HEK293T (cell line): Measurements from ENCODE around the gene SLC39A3.
A peak's percentile ranks its signal among the peaks of the same experiment; 100 is the strongest.

Experiments used
- CTCF ChIA-PET: fragments of 350-600 bp; formaldehyde crosslinking; extraction: SDS; loops from one replicate; lab custom pipeline; 2021; ENCODE audit warnings: antibody characterized with exemption, inconsistent platforms; lab: Yijun Ruan, JAX
- POLR2A ChIA-PET: fragments of 350-600 bp; formaldehyde crosslinking; extraction: SDS; loops from one replicate; lab custom pipeline; 2020; ENCODE audit warnings: antibody characterized with exemption, inconsistent platforms; lab: Yijun Ruan, JAX
- DNase-seq: peaks from one replicate; pipeline ENCODE4 v3.0.0; 2012; ENCODE audit warnings: mixed read lengths; ENCODE audit errors: extremely low spot score
- ARNT ChIP-seq: fragments of 450-650 bp; IDR thresholded peaks from 2 replicates; pipeline ENCODE4 v1.6.1; 2017; ENCODE audit warnings: mild to moderate bottlenecking
- BHLHE40 ChIP-seq: fragments of 450-650 bp; IDR thresholded peaks from 2 replicates; pipeline ENCODE4 v1.6.1; 2016; ENCODE audit warnings: mild to moderate bottlenecking, moderate library complexity, borderline replicate concordance
- CTBP1 ChIP-seq: fragments of 450-650 bp; IDR thresholded peaks from 2 replicates; pipeline ENCODE4 v1.6.1; 2016; ENCODE audit warnings: borderline replicate concordance
- ELF4 ChIP-seq: fragments of 450-650 bp; IDR thresholded peaks from 2 replicates; pipeline ENCODE4 v1.6.1; 2017; ENCODE audit warnings: antibody characterized with exemption
- FOXA1 ChIP-seq: fragments of 450-650 bp; IDR thresholded peaks from 2 replicates; pipeline ENCODE4 v1.6.1; 2016; ENCODE audit warnings: mild to moderate bottlenecking
- FOXK2 ChIP-seq: fragments of 450-650 bp; IDR thresholded peaks from 2 replicates; pipeline ENCODE4 v1.6.1; 2016; ENCODE audit warnings: mild to moderate bottlenecking
- FOXM1 ChIP-seq: fragments of 450-650 bp; IDR thresholded peaks from 2 replicates; pipeline ENCODE4 v1.6.1; 2017; ENCODE audit warnings: mild to moderate bottlenecking, borderline replicate concordance
- HDGF ChIP-seq: fragments of 450-650 bp; IDR thresholded peaks from 2 replicates; pipeline ENCODE4 v1.6.1; 2017; ENCODE audit warnings: antibody characterized with exemption, borderline replicate concordance
- L3MBTL2 ChIP-seq: fragments of 450-650 bp; conservative IDR thresholded peaks from 2 replicates; pipeline ENCODE4 v1.6.1; 2016; ENCODE audit warnings: mild to moderate bottlenecking
- LEF1 ChIP-seq: fragments of 450-650 bp; IDR thresholded peaks from 2 replicates; pipeline ENCODE4 v1.6.1; 2017; ENCODE audit warnings: mild to moderate bottlenecking, borderline replicate concordance
- NFRKB ChIP-seq: fragments of 450-650 bp; IDR thresholded peaks from 2 replicates; pipeline ENCODE4 v1.6.1; 2016; ENCODE audit warnings: mild to moderate bottlenecking, moderate library complexity
- SP1 ChIP-seq: fragments of 450-650 bp; IDR thresholded peaks from 2 replicates; pipeline ENCODE4 v1.6.1; 2017
- SUZ12 ChIP-seq: fragments of 450-650 bp; IDR thresholded peaks from 2 replicates; pipeline ENCODE4 v1.6.1; 2016; ENCODE audit warnings: mild to moderate bottlenecking
- TARDBP ChIP-seq: fragments of 450-650 bp; IDR thresholded peaks from 2 replicates; pipeline ENCODE4 v1.6.1; 2016
- ZNF384 ChIP-seq: fragments of 450-650 bp; IDR thresholded peaks from 2 replicates; pipeline ENCODE4 v1.6.1; 2016
- TF ChIP-seq, protein P1 (sequence below): fragments of 450-650 bp; IDR thresholded peaks from 2 replicates; pipeline ENCODE4 v1.6.1; 2016

Gene SLC39A3

GRCh38 chr19:2706251-2706650 is 33.6 kb downstream of the SLC39A3 start:
- TF ChIP-seq HDGF (no peak), ARNT (no peak), FOXK2 (no peak), BHLHE40 (no peak), SUZ12 (no peak), CTBP1 (no peak), L3MBTL2 (no peak), ZNF384 (no peak), ELF4 (no peak), TARDBP (no peak), NFRKB (no peak), FOXM1 (no peak), SP1 (no peak), FOXA1 (no peak), LEF1 (no peak)
- TF ChIP-seq, protein P1, sequence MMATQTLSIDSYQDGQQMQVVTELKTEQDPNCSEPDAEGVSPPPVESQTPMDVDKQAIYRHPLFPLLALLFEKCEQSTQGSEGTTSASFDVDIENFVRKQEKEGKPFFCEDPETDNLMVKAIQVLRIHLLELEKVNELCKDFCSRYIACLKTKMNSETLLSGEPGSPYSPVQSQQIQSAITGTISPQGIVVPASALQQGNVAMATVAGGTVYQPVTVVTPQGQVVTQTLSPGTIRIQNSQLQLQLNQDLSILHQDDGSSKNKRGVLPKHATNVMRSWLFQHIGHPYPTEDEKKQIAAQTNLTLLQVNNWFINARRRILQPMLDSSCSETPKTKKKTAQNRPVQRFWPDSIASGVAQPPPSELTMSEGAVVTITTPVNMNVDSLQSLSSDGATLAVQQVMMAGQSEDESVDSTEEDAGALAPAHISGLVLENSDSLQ, result no peak
- no peak for DNase-seq
- ChIA-PET POLR2A (no interaction called here), CTCF (no interaction called here)

DNA sequence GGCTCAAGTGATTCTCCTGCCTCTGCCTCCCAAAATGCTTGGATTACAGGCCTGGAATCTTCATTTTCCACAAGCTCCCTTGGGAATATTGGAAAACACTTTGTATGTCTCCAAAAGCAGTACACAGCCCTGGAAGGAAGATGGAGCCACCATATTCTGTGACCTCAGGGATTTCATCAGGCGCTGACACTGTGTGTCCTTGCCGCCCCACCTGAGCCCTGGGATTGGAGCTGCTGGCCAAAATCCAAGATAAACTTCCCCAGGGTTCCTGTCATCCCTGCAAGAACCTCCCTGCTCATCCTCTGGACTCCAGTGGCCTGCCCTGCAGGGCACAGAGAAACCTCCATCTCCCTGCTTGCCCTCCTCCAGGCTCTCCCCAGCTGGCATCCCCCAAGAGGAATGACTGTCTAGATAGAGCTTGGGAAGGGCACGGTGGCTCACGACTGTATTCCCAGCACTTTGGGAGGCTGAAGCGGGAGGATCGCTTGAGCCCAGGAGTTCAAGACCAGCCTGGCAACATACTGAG is 36.1 kb downstream of the SLC39A3 start:
- CTCF ChIA-PET, result no interaction called here
- DNase-seq, result no peak
- POLR2A ChIA-PET, result interaction anchor here (1.0 kb wide), 1 partner anchor 32 kb away, joined by 3 read pairs; no protein-coding TSS in a partner anchor
- no peak for TF ChIP-seq LEF1
- TF ChIP-seq FOXA1, result no peak
- TF ChIP-seq TARDBP, result no peak
- no peak for TF ChIP-seq FOXK2
- no peak for TF ChIP-seq BHLHE40
- no peak for TF ChIP-seq ARNT
- TF ChIP-seq L3MBTL2, result no peak
- TF ChIP-seq FOXM1, result no peak
- no peak for TF ChIP-seq CTBP1
- no peak for TF ChIP-seq ELF4
- no peak for TF ChIP-seq ZNF384
- no peak for TF ChIP-seq SP1
- no peak for TF ChIP-seq NFRKB
- TF ChIP-seq SUZ12, result no peak
- TF ChIP-seq, protein P1, result no peak

DNA sequence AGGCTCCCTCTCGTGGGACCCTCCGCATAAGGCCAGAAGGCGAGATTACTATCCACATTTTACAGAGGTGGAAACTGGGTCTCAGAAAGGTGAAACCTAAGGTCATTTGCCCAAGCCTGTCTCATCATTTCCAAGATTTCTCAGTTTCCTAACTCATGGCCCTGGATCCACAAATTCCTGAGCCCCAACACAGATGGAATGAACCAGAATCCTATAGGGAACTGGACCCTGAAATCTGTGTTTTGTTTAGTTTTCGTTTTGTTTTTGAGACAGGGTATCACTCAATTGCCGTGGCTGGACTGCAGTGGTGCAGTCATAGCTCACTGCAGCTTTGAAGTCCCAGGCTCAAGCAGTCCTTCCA is 36.8 kb downstream of the SLC39A3 start:
- ChIA-PET POLR2A (interaction anchor here (1.0 to 1.2 kb wide), 2 partner anchors 14 to 32 kb away, joined by 3 to 4 read pairs; no protein-coding TSS in a partner anchor), CTCF (no interaction called here)
- DNase-seq, result no peak
- TF ChIP-seq NFRKB (no peak), SUZ12 (no peak), ARNT (no peak), LEF1 (no peak), ELF4 (no peak), CTBP1 (no peak), ZNF384 (no peak), FOXK2 (no peak), SP1 (no peak), L3MBTL2 (no peak), FOXM1 (no peak), BHLHE40 (no peak), TARDBP (no peak), FOXA1 (no peak)
- TF ChIP-seq, protein P1, result no peak

DNA sequence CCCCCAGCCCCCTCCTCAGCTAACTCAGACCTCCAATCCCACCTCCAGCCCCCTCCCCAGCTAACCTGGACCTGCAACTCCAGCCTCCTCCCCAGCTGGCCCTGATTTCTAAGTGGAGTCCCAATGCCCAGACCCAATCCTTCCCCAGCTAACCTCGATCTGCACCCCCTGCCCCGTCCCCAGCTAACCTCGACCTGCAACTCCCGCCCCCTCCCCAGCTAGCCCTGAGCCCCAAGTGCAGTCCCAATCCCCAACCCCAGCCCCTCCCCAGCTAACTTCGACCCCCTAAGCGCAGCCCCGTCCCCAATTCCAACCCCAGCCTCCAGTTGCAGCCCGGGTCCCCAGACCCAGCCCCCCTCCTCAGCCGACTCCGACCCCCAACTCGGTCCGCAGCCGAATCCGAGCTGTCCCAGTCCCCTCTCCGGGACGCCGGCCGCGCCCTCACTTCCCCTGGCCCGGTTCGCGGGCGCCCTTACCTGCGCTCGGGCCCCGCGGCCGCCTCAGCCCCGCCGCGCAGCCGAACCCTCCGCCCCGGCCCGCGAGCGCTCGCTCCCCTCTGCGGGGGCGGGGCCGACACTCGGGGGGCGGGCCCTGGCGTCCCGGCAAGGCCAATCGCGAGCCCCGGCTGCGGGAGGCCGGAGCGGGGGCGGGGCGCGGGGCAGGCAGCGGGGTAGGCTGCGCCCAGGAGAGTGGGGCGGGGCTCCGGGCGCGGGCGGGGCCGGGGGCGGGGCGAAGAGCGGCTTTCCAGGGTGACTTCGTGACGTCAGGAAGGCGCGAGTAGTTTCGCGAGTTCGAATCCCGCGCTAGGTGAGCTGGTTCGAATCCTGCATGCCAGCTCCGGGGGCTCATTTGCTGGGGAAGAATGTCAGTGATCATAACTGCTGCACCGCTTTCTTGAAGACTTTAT is 37.4 kb downstream of the SLC39A3 start, which contains the start of gene GNG7:
GNG7 (minus strand) TSS at position 525 of the 907 bp plus-strand sequence. CDS start 182,006 bp downstream, outside the sequence.
- TF ChIP-seq SUZ12 (no peak), L3MBTL2 (no peak), NFRKB (no peak), SP1 (no peak), BHLHE40 (no peak), TARDBP (no peak), FOXM1 (no peak), LEF1 (no peak), FOXK2 (no peak), HDGF (no peak), FOXA1 (no peak), ARNT (no peak), ELF4 (no peak), CTBP1 (no peak), ZNF384 (no peak)
- TF ChIP-seq, protein P1, result no peak
- peak; percentile 99 for DNase-seq
- ChIA-PET POLR2A (interaction anchor here (1.0 to 1.2 kb wide), 3 partner anchors 15 to 54 kb away, joined by 3 to 4 read pairs (median 3); no protein-coding TSS in a partner anchor), CTCF (no interaction called here)
